SK-N-SH (cell line): ENCODE results near the gene ADRB2.

ENCODE experiments used
- FOXM1 ChIP-seq: IDR thresholded peaks from 2 replicates; pipeline ENCODE4 v1.4.0; 2012; ENCODE audit warnings: low read depth, mild to moderate bottlenecking
- TF ChIP-seq, protein P1 (sequence below): fragments of 200-600 bp; sonication (generic); IDR thresholded peaks from 2 replicates; pipeline ENCODE4 v1.6.1; 2017; ENCODE audit warnings: antibody characterized with exemption, mild to moderate bottlenecking, moderate library complexity

DNA sequence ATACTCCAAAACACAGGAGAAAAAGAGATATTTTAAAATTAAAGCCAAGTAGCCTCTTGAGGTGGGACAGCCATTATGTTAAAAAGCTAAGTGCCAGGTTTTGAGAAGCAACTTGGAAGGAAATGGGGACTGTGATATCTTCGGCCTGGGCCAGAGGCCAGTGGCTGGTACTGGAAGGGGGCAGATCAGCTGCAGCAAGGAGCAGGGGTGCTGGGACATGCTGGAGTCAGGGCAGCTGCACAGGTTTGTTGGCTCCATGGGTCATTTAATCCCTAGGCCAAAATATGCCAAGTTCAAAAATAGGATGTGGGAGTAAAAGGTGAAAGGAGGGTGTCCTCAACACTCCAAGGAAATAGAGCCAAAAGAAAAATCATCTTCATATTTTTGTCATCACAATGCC is 30.0 kb downstream of the ADRB2 start:
- TF ChIP-seq, protein P1, sequence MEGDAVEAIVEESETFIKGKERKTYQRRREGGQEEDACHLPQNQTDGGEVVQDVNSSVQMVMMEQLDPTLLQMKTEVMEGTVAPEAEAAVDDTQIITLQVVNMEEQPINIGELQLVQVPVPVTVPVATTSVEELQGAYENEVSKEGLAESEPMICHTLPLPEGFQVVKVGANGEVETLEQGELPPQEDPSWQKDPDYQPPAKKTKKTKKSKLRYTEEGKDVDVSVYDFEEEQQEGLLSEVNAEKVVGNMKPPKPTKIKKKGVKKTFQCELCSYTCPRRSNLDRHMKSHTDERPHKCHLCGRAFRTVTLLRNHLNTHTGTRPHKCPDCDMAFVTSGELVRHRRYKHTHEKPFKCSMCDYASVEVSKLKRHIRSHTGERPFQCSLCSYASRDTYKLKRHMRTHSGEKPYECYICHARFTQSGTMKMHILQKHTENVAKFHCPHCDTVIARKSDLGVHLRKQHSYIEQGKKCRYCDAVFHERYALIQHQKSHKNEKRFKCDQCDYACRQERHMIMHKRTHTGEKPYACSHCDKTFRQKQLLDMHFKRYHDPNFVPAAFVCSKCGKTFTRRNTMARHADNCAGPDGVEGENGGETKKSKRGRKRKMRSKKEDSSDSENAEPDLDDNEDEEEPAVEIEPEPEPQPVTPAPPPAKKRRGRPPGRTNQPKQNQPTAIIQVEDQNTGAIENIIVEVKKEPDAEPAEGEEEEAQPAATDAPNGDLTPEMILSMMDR, result no peak
- TF ChIP-seq FOXM1, result no peak
